A549 (cell line): ENCODE data around the gene ZMYND10. TPM values are rescaled to one million over a fixed set of nuclear protein-coding genes. Genes with fewer than 3 reads are reported as not detected.

Source experiments
- ATAC-seq, 2 experiments: fragments of 200-7000 bp in 1 of 2; fragments of >200 bp in 1 of 2; cut with Nextera tagmentation in 1 of 2; cut with Tn5 transposase in 1 of 2; 3 replicates each; pipeline versions ENCODE4 v1.8.0 to v1.9.1; 2018 to 2020; ENCODE audit warnings: mild to moderate bottlenecking in 1 of 2, moderate library complexity in 1 of 2
- CTCF ChIA-PET: fragments of 300-600 bp; sonication (Branson Sonifier 250); formaldehyde crosslinking; extraction: SDS; loops from one replicate; lab custom pipeline; 2021; ENCODE audit warnings: antibody characterized with exemption, inconsistent platforms; lab: Yijun Ruan, JAX
- POLR2A ChIA-PET: fragments of 350-600 bp; formaldehyde crosslinking; extraction: SDS; loops from one replicate; lab custom pipeline; 2021; ENCODE audit warnings: antibody characterized with exemption, inconsistent platforms; lab: Yijun Ruan, JAX
- DNase-seq, 2 experiments: peaks; one replicate each; pipeline versions ENCODE4 v3.0.0 to v3.0.0-alpha.2; 2011 to 2016; ENCODE audit warnings: low read depth in 1 of 2, low spot score in 1 of 2
- FAIRE-seq: peaks from 2 replicates; lab custom pipeline; 2011; peaks lifted over from hg19 to GRCh38; lab: Jason Lieb, UNC
- H3K27ac ChIP-seq, 2 experiments: fragments of >200 bp; sonication (Bioruptor Twin); formaldehyde crosslinking; 3 replicates each; pipeline ENCODE4 v1.5.1; 2016 to 2017
- H3K4me1 ChIP-seq: fragments of >200 bp; sonication (Bioruptor Twin); formaldehyde crosslinking; 3 replicates; pipeline ENCODE4 v1.6.1; 2016
- H3K4me2 ChIP-seq: fragments of >200 bp; sonication (Bioruptor Twin); formaldehyde crosslinking; 3 replicates; pipeline ENCODE4 v1.6.1; 2016
- H3K4me3 ChIP-seq: fragments of >200 bp; sonication (Bioruptor Twin); formaldehyde crosslinking; 3 replicates; pipeline ENCODE4 v1.5.1; 2016
- H3K9me3 ChIP-seq: fragments of >200 bp; sonication (Bioruptor Twin); formaldehyde crosslinking; 3 replicates; pipeline ENCODE4 v1.6.1; 2016
- ATOH8 ChIP-seq: fragments of 250-450 bp; sonication (Bioruptor Pico); IDR thresholded peaks from 2 replicates; pipeline ENCODE4 v1.5.0; 2020; ENCODE audit warnings: low read depth, mild to moderate bottlenecking, moderate library complexity
- CBX2 ChIP-seq: fragments of 200-600 bp; sonication (generic); IDR thresholded peaks from 2 replicates; pipeline ENCODE4 v1.6.1; 2016; ENCODE audit warnings: low read depth, mild to moderate bottlenecking, borderline replicate concordance
- CHD2 ChIP-seq: fragments of 150-350 bp; IDR thresholded peaks from 2 replicates; pipeline ENCODE4 v1.6.1; 2014; ENCODE audit warnings: low read length; ENCODE audit not compliant: partially characterized antibody
- FOSL2 ChIP-seq, 2 experiments: fragments of 450-650 bp in 1 of 2; fragments of >200 bp in 1 of 2; sonication (Bioruptor Twin) in 1 of 2; formaldehyde crosslinking; IDR thresholded peaks; 2 replicates each; pipeline versions ENCODE4 v1.5.0 to v1.6.1; 2016 to 2020; ENCODE audit warnings: mild to moderate bottlenecking in 1 of 2, moderate library complexity in 1 of 2
- FOXS1 ChIP-seq: fragments of 250-450 bp; sonication (Bioruptor Pico); IDR thresholded peaks from 2 replicates; pipeline ENCODE4 v1.5.0; 2020; ENCODE audit warnings: mild to moderate bottlenecking, moderate library complexity
- GATA3 ChIP-seq: IDR thresholded peaks from 2 replicates; pipeline ENCODE4 v1.6.1; 2012; ENCODE audit warnings: borderline replicate concordance
- HDAC2 ChIP-seq: fragments of 200-600 bp; sonication (generic); IDR thresholded peaks from 2 replicates; pipeline ENCODE4 v1.6.1; 2016
- HEYL ChIP-seq: fragments of 250-450 bp; sonication (Bioruptor Pico); IDR thresholded peaks from 2 replicates; pipeline ENCODE4 v1.8.0; 2021; ENCODE audit warnings: mild to moderate bottlenecking, moderate library complexity
- HMGXB4 ChIP-seq: fragments of 250-450 bp; sonication (Bioruptor Pico); IDR thresholded peaks from 2 replicates; pipeline ENCODE4 v1.5.0; 2021; ENCODE audit warnings: mild to moderate bottlenecking, moderate library complexity, borderline replicate concordance
- KDM1A ChIP-seq: fragments of 200-600 bp; sonication (generic); IDR thresholded peaks from 2 replicates; pipeline ENCODE4 v1.6.1; 2016; ENCODE audit warnings: low read depth, mild to moderate bottlenecking
- KDM5A ChIP-seq: fragments of 200-600 bp; sonication (generic); IDR thresholded peaks from 2 replicates; pipeline ENCODE4 v1.6.1; 2016; ENCODE audit warnings: antibody characterized with exemption, mild to moderate bottlenecking
- NR3C1 ChIP-seq: fragments of >200 bp; sonication (Bioruptor Twin); formaldehyde crosslinking; IDR thresholded peaks from 3 replicates; pipeline ENCODE4 v1.6.1; 2017
- POLR2A ChIP-seq: IDR thresholded peaks from 2 replicates; pipeline ENCODE4 v1.6.1; 2012; ENCODE audit warnings: mild to moderate bottlenecking, low read length
- RFX5 ChIP-seq: fragments of 450-650 bp; IDR thresholded peaks from 2 replicates; pipeline ENCODE4 v1.7.1; 2014; ENCODE audit warnings: antibody characterized with exemption, mild to moderate bottlenecking, moderate library complexity
- TP53 ChIP-seq: fragments of 250-450 bp; sonication (Bioruptor Pico); IDR thresholded peaks from 2 replicates; pipeline ENCODE4 v1.5.0; 2021; ENCODE audit warnings: mild to moderate bottlenecking, moderate library complexity
- ZC3H11A ChIP-seq: fragments of 450-650 bp; IDR thresholded peaks from 2 replicates; pipeline ENCODE4 v1.6.1; 2014; ENCODE audit warnings: antibody characterized with exemption, mild to moderate bottlenecking
- ZSCAN20 ChIP-seq: fragments of 250-450 bp; sonication (Bioruptor Pico); IDR thresholded peaks from 2 replicates; pipeline ENCODE4 v1.8.0; 2022; ENCODE audit warnings: mild to moderate bottlenecking, moderate library complexity
- WGBS: methylation state at CpG from one replicate; pipeline ENCODE4 v1.1.6; 2017; ENCODE audit errors: missing lambda C conversion rate; 5-methylcytosine and 5-hydroxymethylcytosine counted together
- polyA plus RNA-seq, 4 experiments: library from polyadenylated mRNA; depleted of rRNA in 3 of 4; stranded (reverse); fragments of >200 nt; fragmentation: RNase III in 1 of 4; extraction: RNeasy Plus Mini Kit Qiagen cat#74134 plus additional on column Dnase treatment in 1 of 4; gene quantifications; 2 replicates in 3 of 4; 3 replicates in 1 of 4; pipeline ENCODE4 v1.2.3, GENCODE V29; 2011 to 2017
- TF ChIP-seq, protein P1 (sequence below): fragments of 450-650 bp; IDR thresholded peaks from 2 replicates; pipeline ENCODE4 v1.6.1; 2014; ENCODE audit warnings: antibody characterized with exemption
- TF ChIP-seq, protein P2 (sequence below): fragments of 200-600 bp; sonication (generic); IDR thresholded peaks from 2 replicates; pipeline ENCODE4 v1.6.1; 2016; ENCODE audit warnings: antibody characterized with exemption, mild to moderate bottlenecking, moderate library complexity
- TF ChIP-seq, protein P3 (sequence below): fragments of 150-350 bp; IDR thresholded peaks from 2 replicates; pipeline ENCODE4 v1.6.1; 2014; ENCODE audit warnings: low read depth, mild to moderate bottlenecking, low read length

The ZMYND10 gene
- polyA plus RNA-seq, 2 of the 4 experiments (the other 2 are of a cell fraction): 0.43 to 0.77 TPM

DNA sequence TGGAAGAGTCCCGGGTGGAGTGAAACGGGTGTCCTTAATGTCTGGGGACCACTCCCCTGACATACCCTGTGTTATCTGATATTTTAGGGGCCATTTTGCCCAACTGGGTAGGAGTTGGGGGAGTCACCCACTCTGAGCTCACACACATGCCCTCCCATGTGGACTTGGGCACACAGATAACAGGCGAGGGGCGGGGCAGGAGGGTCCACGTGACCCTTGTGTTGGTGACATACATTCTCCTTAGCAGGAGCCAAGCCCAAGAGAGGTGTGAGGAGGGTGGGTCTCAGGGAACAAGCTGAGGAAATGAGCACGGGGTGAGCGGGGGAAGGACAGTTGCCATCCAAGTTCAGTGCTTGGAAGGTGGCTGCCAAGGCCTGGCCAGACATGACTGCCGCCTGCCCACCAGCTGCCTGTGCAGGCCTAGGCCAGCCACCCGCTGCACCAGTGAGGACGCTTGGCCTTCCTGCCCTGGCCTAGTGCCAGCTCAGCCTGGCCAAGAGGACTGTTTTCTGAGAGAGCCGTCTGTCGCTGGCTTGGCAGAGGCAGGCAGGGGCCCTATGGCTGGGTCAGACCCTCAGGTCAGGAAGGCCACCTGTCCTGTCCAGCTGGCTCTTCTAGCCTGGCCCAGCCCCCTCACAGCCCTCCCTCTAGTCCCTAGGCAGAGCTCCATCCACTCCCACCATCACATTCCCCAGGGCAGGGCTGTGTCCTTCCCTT is 45.1 kb upstream of the ZMYND10 start:
- H3K4me1 ChIP-seq: no peaks in the 10 kb centered on the region
- no peaks in the 10 kb centered on the region for H3K9me3 ChIP-seq
- ChIA-PET POLR2A (no interaction called here), CTCF (interaction anchor here (0.6 to 0.8 kb wide), 2 partner anchors 19 to 44 kb away, joined by 3 read pairs; no protein-coding TSS in a partner anchor)
- 58% methylated on average over 5 of the region's 12 CpGs for WGBS
- no peak overlapping the region for H3K4me2 ChIP-seq
- DNase-seq: no peak
- no peak for ATAC-seq
- H3K4me3 ChIP-seq: no peak overlapping the region
- TF ChIP-seq, protein P1, sequence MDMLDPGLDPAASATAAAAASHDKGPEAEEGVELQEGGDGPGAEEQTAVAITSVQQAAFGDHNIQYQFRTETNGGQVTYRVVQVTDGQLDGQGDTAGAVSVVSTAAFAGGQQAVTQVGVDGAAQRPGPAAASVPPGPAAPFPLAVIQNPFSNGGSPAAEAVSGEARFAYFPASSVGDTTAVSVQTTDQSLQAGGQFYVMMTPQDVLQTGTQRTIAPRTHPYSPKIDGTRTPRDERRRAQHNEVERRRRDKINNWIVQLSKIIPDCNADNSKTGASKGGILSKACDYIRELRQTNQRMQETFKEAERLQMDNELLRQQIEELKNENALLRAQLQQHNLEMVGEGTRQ: no peak
- no peak for TF ChIP-seq CBX2
- TF ChIP-seq FOXS1 (CRISPR knock-in tag): no peak
- no peak for TF ChIP-seq KDM5A
- TF ChIP-seq ZC3H11A: no peak
- TF ChIP-seq, protein P2, sequence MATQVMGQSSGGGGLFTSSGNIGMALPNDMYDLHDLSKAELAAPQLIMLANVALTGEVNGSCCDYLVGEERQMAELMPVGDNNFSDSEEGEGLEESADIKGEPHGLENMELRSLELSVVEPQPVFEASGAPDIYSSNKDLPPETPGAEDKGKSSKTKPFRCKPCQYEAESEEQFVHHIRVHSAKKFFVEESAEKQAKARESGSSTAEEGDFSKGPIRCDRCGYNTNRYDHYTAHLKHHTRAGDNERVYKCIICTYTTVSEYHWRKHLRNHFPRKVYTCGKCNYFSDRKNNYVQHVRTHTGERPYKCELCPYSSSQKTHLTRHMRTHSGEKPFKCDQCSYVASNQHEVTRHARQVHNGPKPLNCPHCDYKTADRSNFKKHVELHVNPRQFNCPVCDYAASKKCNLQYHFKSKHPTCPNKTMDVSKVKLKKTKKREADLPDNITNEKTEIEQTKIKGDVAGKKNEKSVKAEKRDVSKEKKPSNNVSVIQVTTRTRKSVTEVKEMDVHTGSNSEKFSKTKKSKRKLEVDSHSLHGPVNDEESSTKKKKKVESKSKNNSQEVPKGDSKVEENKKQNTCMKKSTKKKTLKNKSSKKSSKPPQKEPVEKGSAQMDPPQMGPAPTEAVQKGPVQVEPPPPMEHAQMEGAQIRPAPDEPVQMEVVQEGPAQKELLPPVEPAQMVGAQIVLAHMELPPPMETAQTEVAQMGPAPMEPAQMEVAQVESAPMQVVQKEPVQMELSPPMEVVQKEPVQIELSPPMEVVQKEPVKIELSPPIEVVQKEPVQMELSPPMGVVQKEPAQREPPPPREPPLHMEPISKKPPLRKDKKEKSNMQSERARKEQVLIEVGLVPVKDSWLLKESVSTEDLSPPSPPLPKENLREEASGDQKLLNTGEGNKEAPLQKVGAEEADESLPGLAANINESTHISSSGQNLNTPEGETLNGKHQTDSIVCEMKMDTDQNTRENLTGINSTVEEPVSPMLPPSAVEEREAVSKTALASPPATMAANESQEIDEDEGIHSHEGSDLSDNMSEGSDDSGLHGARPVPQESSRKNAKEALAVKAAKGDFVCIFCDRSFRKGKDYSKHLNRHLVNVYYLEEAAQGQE: no peak
- no peak for TF ChIP-seq HEYL (CRISPR knock-in tag)
- TF ChIP-seq HMGXB4 (CRISPR knock-in tag): no peak
- TF ChIP-seq, protein P3, sequence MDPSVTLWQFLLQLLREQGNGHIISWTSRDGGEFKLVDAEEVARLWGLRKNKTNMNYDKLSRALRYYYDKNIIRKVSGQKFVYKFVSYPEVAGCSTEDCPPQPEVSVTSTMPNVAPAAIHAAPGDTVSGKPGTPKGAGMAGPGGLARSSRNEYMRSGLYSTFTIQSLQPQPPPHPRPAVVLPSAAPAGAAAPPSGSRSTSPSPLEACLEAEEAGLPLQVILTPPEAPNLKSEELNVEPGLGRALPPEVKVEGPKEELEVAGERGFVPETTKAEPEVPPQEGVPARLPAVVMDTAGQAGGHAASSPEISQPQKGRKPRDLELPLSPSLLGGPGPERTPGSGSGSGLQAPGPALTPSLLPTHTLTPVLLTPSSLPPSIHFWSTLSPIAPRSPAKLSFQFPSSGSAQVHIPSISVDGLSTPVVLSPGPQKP: no peak
- no peak for TF ChIP-seq ZSCAN20 (CRISPR knock-in tag)
- TF ChIP-seq KDM1A: no peak
- TF ChIP-seq ATOH8 (CRISPR knock-in tag): no peak
- no peak for TF ChIP-seq TP53
- TF ChIP-seq CHD2: no peak
- TF ChIP-seq RFX5: no peak
- TF ChIP-seq NR3C1: no peak
- TF ChIP-seq POLR2A: no peak
- no peak for TF ChIP-seq FOSL2 (IDR thresholded peaks at IDR 0.05)
- no peak for TF ChIP-seq FOSL2 (CRISPR knock-in tag; IDR thresholded peaks at IDR 0.05)
- no peak for TF ChIP-seq HDAC2
- TF ChIP-seq GATA3: no peak
- no peak overlapping the region for H3K27ac ChIP-seq
- no peak for FAIRE-seq
